Measurements from ENCODE around the gene AMMECR1.

- TF ChIP-seq CTCF (IDR thresholded peaks at IDR 0.05): no peak
- no peak for TF ChIP-seq POLR2AphosphoS5 (IDR thresholded peaks at IDR 0.05; ENCODE audit: low read depth, low read length)
- no peak for TF ChIP-seq REST (IDR thresholded peaks at IDR 0.05; ENCODE audit: insufficient read depth in 1 of 2, low read depth in 2 of 2, low read length in 1 of 2)
- TF ChIP-seq SIN3A (IDR thresholded peaks at IDR 0.05; ENCODE audit: borderline replicate concordance, insufficient read depth, low read depth, low read length): no peak
- TF ChIP-seq TCF7L2 (IDR thresholded peaks at IDR 0.05; ENCODE audit: low read depth, low read length): no peak
Observed at GRCh38 chrX:110175146-110175545, 142.7 kb downstream of the AMMECR1 start.

All from Panc1 (cell line).